ENCODE measurements around the gene GFOD2.
"Not testable (repeated sequence)": the region's sequence is repeated elsewhere in the genome, so short reads cannot be mapped to it uniquely, and the experiment has no call there.

The GFOD2 gene

GRCh38 chr16:67707210-67707609, 11.9 kb downstream of the GFOD2 start:
- H3K4me3 ChIP-seq (ENCODE audit: low read depth, low read length), result no peak overlapping the region

- H3K4me3 ChIP-seq (ENCODE audit: low read depth, low read length), result no peak overlapping the region
These were observed 15.0 kb downstream of the GFOD2 start for GRCh38 chr16:67704110-67704509.

GRCh38 chr16:67703626-67704025, 15.5 kb downstream of the GFOD2 start:
- no peak overlapping the region for H3K4me3 ChIP-seq (ENCODE audit: low read depth, low read length)

- H3K4me3 ChIP-seq (ENCODE audit: low read depth, low read length), result no peak overlapping the region
These were observed 17.0 kb downstream of the GFOD2 start for GRCh38 chr16:67702130-67702529.

- H3K4me3 ChIP-seq (ENCODE audit: low read depth, low read length), result no peak overlapping the region
These were observed 17.7 kb downstream of the GFOD2 start for GRCh38 chr16:67701420-67701819.

GRCh38 chr16:67699265-67699664, 19.9 kb downstream of the GFOD2 start:
- no peak overlapping the region for H3K4me3 ChIP-seq (ENCODE audit: low read depth, low read length)

- no peak overlapping the region for H3K4me3 ChIP-seq (ENCODE audit: low read depth, low read length)
These were observed 21.5 kb downstream of the GFOD2 start for GRCh38 chr16:67697422-67698185.

GRCh38 chr16:67694611-67695010, 24.5 kb downstream of the GFOD2 start:
- H3K4me3 ChIP-seq (ENCODE audit: low read depth, low read length), result no peak overlapping the region

- not testable (repeated sequence) for H3K4me3 ChIP-seq (ENCODE audit: low read depth, low read length)
These were observed 25.4 kb downstream of the GFOD2 start for GRCh38 chr16:67693517-67694285.

- no peak overlapping the region for H3K4me3 ChIP-seq (ENCODE audit: low read depth, low read length)
These were observed 33.6 kb downstream of the GFOD2 start for GRCh38 chr16:67685388-67686112.

GRCh38 chr16:67683767-67684166, 35.3 kb downstream of the GFOD2 start:
- no peak overlapping the region for H3K4me3 ChIP-seq (ENCODE audit: low read depth, low read length)

- no peak overlapping the region for H3K4me3 ChIP-seq (ENCODE audit: low read depth, low read length)
These were observed 38.9 kb downstream of the GFOD2 start for GRCh38 chr16:67679935-67680897.

GRCh38 chr16:67678354-67679023, 40.6 kb downstream of the GFOD2 start:
- no peak overlapping the region for H3K4me3 ChIP-seq (ENCODE audit: low read depth, low read length)

- H3K4me3 ChIP-seq (ENCODE audit: low read depth, low read length), result no peak overlapping the region
These were observed 41.4 kb downstream of the GFOD2 start for GRCh38 chr16:67677712-67678111.

GRCh38 chr16:67676939-67677338, 42.2 kb downstream of the GFOD2 start:
- H3K4me3 ChIP-seq (ENCODE audit: low read depth, low read length), result no peak overlapping the region

GRCh38 chr16:67676516-67676915, 42.6 kb downstream of the GFOD2 start:
- no peak overlapping the region for H3K4me3 ChIP-seq (ENCODE audit: low read depth, low read length)

- no peak overlapping the region for H3K4me3 ChIP-seq (ENCODE audit: low read depth, low read length)
These were observed 43.1 kb downstream of the GFOD2 start for GRCh38 chr16:67675999-67676398.

GRCh38 chr16:67675579-67675935, 43.6 kb downstream of the GFOD2 start:
- no peak overlapping the region for H3K4me3 ChIP-seq (ENCODE audit: low read depth, low read length)

- H3K4me3 ChIP-seq (ENCODE audit: low read depth, low read length), result no peak overlapping the region
These were observed 44.1 kb downstream of the GFOD2 start for GRCh38 chr16:67674851-67675578.
